GF-D8 (cell line): ENCODE data around the gene WDR87.
"Not testable (repeated sequence)": the region's sequence is repeated elsewhere in the genome, so short reads cannot be mapped to it uniquely, and the experiment has no call there.

Experiments used
- DNase-seq: peaks from one replicate; lab custom pipeline; 2025; lab: John Stamatoyannopoulos, UW

WDR87 gene

DNA sequence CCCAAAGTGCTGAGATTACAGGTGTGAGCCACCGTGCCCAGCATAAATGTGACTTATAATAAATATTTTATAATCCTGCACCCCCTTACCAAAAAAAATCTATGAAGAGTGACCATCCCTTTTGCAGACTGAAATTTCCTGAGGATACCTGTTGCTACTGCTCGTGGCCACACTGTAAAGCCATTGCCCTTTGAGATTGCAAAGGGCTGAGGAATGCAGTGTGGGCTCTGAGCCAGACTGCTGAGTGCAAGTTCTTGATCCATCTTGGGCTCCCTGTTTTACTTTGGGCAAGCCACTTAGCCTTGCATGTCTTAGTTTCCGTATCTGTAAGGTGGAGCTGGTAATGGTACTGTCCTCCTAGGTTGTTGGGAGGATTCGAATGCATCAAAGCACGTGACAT is 24.0 kb upstream of the WDR87 start:
- DNase-seq: no peak

DNA sequence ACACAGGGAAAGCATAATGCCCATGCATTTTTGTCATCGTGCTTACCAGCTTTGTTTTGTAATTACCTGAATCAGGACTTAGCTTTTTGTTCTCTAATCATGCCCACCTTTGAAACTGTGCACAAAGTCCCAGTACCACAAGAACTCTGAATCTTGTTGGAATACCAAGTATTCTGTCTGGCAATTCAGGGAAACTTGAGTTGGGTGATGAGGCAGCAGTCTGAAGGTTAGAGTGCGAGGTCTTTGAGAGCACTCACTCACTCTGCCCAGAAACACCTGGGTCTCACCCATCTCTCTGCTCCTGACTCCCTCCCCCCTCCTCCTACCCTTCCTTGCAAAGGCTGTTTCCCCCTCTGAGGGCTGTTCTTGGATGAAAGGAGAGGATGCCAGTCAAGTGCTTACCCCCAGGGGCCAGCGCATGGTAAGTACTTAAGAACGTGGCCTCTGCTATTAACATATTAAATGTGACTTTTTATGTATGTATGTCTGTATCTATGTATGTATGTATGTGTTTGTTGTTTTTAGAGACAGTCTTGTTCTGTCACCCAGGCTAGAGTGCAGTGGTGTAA is 23.0 kb upstream of the WDR87 start:
- no peak for DNase-seq

DNA sequence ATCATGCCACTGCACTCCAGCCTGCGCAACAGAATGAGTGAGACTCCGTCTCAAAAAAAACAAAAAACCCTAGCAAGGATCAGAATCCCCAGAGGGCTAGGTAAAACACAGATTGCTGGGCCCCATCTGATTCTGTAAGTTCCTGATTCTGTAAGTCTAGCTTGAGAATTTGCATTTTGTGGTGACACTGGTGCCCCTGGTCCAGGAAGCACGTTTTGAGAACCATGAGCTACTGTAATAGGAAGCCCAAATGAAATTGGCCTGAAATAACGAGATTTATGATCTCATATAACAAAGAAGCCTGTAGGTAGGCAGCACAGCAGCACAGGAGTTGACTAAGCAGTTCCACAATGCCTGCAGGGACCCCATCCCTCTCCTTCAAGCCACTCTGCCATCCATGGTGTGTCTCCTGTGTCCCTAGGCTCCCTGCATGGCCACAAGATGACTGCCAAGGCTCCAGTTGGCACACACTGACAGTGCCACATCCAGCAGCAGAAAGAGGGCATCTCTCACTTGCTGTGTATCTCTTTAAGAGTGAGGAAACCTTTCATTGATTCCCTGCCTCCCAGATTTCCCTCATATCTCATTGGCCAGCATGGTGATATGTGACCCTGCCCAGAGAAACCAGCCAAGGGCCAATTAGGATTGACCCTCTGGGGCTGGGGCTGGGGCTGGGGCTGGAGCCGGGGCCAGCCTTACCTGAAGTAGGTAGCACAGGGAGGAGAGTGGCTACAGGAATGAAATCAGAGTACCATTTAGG is 22.3 kb upstream of the WDR87 start:
- peak; percentile 47 for DNase-seq

DNA sequence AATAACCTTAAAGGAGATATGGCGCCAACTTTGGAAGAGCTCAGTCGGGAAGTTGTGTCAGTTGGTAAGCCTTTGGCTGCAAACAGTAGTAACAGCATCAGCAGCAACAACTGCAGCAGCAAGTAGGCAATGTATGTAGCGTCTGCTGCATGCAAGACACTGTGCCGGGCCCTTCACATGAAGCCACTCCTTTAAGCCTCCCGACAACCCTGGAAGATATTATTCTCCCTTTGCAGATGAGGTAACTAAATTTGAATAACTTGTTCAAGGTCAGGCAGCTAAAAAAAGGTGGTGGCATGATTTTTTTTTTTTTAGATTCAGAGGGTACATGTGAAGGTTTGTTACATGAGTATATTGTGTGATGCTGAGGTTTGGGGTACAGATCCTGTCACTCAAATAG is 20.3 kb upstream of the WDR87 start:
- DNase-seq: no peak

DNA sequence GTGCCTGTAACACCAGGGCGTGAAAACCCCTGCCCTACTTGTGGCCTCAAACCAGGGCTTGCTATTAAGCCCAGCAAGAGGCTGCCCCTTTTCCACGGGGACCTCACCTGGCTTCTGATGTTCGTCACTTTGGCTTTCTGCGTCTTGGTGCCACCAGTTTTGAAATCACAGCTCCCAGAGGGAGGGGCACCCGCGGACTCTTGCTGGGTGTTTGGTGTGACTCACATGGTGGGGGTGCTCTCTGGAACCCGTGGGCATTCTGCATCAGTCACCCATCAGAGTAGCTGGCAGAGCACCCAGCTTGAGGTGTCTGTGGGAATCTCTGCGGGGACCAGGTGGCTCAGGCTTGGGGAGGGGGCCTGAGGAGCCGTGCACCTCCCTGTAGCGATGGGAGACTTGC is 19.9 kb upstream of the WDR87 start:
- DNase-seq: no peak

DNA sequence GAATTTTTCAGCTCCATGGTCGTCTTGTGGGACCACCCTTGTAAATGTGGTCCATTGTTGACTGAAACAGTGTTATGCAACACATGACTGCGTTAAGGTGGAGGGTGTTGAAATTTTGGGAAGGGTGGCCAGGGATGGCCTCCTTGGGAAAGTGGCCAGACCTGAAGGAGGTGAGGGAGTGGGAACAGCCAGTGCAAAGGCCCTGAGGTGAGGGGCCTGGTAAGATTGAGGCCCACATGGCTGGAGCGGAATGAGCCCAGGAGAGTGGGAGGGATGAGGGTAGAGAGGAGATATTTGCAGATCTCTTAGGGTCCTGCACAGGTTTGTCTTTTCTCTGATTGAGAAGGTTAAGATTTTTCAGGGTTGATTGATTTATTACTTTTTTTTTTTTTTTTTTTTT is 18.8 kb upstream of the WDR87 start:
- DNase-seq: no peak

DNA sequence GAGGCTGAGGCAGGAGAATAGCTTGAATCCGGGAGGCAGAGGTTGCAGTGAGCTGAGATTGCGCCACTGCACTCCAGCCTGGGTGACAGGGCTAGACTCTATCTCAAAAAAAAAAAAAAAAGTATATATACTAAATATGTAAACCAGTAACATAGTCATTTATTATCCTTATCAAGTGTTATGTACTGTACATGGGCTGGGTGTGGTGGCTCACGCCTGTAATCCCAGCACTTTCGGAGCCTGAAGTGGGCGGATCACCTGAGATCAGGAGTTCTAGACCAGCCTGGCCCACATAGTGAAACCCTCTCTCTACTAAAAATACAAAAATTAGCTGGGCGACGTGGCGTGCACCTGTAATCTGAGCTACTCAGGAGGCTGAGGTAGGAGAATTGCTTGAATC is 18.2 kb upstream of the WDR87 start:
- DNase-seq: not testable (repeated sequence)

DNA sequence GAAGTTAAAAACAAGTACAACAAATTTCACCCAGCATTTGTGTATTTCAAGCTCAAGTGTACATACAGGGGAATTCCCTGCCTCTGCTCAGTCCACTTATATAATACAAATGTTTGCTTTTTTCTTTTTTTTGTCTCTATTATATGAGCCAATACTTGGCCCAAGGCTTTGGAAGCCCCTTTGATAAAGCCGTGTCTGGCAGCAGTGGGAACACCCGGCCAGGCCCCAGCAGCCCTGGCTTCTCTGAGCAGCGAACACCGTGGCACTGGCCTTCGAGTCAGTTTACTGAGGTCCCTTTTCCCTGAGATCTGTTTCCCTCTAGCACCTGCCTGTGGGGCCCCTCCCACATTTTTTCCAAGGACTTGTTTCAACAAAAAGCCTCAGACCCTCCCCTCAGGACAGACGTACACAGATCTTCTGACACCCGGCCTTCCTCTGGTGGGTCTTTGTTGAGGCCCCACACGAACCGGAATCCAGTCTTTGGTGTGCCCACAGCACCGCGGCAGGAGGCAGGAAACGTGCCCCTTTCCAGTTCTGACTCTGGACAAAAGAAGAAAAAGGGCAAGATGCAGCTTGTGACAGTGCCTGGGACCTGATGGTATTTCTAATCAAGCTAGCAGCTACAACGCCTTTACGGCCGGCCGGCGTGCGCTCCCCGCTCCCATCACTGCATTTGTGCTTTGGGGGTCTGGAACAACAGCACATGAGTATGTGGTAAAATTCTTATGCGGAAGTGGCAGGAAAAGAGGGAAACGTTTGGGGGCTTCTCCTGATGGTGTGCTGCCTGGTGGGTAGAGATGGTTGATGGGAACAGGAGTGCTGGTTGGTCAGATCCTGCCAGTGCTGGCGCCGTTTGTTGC is 14.4 kb upstream of the WDR87 start:
- no peak for DNase-seq

DNA sequence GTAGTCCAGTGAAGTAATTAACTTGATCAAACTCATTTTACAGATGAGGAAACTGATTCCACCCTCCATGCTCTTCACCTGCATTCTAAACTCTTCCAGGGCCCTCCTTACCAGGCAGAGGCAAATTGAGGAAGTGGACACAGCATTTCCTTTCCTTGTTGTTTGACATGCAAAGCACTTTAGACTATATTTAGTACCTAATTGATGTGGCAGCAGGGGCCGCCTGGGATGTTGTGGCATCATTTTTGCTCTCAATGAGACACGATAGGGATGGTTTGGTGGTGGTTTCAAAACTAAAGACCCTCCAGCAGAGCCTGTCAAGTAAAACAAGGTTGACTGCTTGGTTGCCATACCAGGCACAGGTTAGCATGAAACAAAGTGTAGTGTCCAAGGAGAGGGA is 8.5 kb upstream of the WDR87 start:
- DNase-seq: no peak

DNA sequence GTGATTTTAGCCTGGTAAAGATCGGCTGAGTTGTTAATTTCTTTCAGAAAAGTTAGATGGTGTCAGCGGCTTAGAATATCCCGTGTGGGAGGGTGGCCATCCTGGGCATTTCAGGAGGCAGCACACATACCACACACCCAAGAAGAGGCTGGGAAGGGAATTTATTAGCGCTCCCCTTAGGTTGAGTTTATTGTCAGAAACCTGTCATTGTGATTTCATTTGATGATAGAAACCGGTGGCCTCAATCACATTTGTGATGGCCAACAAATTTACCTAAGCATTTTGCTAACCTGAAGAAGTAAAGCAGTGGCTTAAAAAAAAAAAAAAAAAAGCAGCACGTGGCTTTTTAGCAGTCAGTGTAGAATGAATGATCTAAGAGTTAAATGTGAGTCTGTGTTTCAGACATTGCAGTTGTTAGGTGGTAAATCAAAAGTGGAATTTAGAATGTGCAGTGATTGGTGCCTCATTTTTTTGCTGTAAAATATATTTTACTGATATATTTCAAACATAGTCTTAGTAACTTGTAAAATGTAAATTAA is 3.3 kb upstream of the WDR87 start:
- no peak for DNase-seq

DNA sequence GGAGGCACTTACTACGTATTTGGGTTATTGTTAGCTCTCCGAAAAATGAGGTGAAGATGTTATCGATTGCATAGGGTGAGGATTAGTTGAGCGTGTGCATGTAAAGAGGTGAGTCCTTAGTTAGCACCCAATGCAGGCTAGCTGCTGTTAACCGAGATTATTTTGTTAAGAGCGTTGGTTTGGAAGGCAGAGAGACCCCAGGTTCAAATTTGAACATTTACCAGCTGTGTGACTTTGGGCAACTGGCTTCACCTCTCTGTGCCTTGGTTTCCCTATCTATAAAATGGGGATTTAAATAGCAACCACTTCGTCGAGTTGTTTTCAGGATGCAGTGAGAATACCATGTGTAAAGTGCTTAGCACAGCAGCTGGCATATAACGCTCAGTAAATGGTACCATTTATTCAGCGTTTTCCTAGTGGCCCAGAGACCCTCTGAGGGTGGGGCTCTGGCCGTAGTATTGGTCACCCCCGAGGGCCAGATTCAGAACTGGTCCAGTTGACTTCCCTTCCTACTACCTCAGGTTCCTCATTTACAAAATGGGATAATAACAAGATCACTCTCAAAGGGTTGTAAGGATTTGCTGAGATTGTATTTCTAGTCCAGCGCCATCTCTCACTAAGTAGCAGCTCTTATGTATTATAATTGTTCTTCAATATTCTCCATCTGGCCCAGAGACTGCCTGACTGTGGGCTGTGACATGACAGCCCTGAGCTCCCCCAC is 1.5 kb upstream of the WDR87 start:
- no peak for DNase-seq

DNA sequence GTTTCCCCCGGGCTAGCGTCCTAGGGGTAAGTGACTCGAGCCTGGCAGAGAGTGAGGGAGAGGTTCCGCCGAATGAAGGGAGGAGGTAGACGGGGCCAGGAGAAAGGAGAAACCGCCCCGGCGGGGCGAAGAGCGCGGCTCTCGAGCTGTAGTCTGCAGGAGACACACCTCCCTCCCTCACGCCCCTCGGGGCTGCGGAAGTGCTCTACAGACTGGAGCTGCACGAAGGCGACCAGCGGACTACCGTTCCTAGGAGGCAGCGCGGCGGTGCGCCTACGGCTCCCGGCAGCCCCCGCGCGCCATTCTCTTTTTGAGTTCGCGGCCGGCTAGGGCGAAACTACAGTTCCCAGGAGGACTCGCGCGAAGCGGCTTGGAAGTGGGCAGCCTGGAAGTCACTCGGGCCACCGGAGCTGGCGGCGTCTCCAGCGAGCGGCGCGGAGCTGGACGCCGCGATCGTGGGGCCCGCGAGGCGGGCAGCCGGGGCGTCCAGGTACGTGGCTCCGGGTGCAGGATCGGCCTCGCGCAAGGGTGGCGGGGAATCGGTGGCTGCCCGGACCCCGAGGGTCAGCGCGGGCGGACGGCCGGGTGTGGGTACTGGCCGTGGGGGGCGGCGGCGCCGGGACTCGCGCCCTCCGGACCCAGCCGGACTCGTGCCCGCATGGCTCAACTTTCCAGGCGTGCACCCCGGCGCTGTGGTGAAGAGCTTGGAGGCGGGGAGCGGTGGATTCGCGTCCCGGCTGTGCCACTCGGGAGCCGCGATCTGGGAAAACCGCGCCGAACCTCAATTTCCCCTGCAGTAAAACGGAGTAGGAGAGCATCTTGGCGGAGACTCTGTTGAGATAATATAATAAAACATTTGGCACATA is 708 bp upstream of the WDR87 start, which contains the start of gene SIPA1L3:
TSS of gene SIPA1L3 (plus strand) at position 340 of the 866 bp plus-strand sequence. CDS start 174,358 bp downstream, outside the sequence.
- DNase-seq: peak; percentile 85

DNA sequence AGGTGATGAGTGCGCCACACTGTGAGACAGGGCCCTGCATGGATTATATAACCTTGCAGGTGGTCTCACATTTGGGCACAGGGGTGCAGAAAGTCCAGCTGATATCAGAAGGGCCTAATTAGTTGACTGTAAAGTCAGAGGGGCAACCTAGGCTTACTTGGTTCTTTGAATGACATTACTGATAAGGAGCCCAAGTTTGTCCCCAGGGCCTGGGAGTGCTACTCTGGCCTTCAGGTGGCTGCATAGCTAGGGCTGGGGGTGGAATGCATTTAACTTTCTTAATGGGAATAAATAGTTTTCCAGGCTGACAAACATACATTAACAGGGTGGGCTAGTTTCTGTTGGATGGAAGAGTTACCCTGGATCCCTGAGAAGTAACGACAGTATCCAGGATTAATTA is 3.3 kb downstream of the WDR87 start:
- DNase-seq: no peak

DNA sequence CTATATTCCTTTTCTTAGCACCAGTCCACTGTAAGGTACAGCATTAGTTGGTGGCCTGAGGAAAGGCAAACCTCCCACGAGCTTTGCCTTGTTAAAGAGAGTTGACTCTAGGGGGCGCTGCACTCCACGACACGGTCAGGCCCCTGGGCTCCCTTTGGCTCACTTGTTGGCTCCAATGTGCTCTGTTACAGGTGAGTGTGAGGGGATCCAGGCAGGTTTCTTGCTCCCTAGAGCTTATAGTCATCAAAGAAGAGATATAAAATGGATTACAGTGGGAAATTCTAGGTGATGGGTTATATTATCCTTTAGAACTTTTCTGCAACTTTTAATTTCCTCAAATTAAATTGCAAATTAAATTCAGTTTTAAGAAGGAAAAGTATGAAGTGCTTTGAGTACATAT is 3.7 kb downstream of the WDR87 start:
- peak; percentile 32 for DNase-seq

DNA sequence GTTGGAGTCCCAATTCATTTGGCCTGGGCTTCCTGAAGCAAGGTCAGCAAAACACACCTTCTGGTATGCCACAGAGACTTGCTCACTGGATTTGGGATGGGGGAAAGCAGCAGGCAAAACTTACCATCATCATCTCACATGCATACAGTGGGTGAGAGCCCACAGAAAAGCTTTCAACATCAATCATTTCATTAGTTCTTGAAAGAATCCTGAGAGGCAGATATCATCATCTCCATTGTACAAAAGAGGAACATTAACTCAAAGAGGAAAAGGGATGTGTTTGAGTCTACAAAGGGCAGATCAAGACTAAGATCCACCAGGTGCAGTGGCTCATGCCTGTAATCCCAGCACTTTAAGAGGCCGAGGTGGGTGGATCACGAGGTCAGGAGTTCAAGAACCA is 6.4 kb downstream of the WDR87 start:
- no peak for DNase-seq

DNA sequence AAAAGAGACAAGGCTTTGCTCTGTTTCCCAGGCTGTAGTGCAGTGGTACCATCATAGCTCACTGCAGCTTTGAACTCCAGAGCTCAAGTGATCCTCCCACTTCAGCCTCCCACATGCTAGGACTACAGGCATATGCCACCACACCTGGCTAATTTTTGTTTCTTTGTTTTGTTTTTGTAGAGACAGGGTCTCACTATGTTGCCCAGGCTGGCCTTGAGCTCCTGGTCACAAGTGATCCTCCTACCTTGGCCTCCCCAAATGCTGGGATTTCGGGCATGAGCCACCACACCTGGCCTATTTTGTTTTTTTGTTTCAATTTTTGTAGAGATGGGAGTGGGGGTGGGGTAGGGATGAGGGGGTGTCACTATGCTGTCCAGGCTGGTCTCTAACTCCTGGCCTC is 6.9 kb downstream of the WDR87 start:
- no peak for DNase-seq

DNA sequence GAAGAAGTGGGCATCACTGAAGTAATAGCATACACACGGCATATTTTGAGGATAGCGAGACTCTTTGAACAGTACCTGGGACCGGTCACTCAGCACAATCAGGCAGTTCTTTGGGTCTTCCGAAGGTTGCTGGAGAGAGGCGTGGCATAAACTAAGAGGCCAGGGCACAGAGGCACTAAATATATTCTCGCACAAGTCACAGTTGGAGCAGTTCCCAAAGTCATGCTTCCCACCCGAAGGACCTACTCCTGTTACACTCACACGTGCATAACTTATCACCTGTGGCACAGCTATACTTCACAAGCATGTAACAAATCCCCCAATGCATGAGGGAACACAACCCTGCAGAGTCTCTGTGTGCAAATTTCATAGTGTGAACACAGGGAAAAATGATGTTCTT is 10.2 kb downstream of the WDR87 start:
- no peak for DNase-seq

DNA sequence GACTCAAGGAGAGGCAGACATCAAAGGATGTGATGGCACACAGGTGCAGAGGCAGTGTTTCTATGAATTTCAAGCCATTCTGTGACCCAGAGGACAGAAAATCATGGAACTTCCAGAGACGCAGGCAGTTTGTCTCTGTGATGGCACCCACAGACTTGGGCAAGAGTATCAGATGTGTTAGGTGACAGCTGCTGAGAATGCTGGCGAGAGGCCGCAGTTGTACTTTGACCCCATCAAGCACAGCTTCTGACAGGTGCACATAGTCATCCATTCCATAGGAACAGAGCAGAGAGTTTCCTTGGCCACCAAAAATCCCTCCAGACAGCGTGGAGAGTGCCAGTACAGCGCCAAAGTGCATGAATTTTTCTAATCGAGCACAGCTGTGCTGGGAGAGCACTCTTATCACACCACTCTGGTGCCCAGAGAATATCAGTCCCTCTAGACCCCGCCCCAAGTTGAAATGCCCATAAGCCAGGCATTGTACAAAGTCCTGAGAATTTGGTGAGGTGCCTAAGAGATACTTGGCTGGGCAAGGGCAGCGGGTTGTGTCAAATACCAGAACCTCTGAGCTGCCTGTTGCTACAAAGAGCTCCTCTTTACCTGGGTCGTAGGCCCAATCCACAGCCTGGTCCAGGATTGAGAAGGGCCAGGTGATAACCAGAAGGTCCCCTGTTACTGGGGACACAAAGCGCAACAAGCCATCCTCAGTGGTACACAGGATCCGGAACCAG is 12.4 kb downstream of the WDR87 start:
- no peak for DNase-seq

DNA sequence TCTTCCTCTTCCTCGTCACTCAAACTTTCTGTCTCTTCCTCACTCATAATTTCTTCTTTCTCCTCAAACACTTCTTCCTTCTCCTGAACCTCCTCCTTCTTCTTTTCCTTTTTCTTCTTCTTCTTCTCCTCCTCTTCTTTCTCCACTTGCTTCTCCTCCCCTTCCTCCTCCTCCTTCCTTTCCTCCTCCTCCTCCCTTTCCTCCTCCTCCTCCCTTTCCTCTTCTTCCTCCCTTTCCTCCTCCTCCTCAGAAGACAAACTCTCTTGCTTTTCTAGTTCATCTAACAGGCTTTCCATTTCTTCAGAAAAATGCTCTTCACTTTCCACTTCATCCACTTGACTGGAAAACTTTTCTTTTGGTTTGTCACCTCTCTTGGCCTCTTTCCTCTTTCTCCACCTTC is 19.8 kb downstream of the WDR87 start:
- DNase-seq: no peak

DNA sequence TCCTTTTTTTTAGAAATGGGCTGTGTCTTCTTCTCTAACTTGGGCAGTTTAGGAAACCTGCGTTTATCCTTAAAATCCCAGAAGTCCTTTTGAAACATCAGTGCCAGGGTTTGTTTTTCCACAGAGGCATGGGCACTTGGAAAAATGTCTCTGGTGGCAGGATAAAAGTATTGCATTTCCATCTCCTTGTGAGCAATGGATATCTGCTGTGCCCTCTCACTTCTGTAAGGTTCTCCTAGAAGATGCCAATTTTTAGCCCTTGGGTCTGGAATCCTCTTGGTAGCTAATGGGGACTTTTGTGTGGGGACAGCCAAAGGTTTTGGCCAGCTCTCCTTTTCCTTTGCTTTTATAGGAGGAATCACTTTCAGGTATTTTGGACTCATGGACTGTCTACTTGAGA is 21.0 kb downstream of the WDR87 start:
- DNase-seq: no peak
